Measurements from ENCODE around the gene THADA.

THADA gene

DNA sequence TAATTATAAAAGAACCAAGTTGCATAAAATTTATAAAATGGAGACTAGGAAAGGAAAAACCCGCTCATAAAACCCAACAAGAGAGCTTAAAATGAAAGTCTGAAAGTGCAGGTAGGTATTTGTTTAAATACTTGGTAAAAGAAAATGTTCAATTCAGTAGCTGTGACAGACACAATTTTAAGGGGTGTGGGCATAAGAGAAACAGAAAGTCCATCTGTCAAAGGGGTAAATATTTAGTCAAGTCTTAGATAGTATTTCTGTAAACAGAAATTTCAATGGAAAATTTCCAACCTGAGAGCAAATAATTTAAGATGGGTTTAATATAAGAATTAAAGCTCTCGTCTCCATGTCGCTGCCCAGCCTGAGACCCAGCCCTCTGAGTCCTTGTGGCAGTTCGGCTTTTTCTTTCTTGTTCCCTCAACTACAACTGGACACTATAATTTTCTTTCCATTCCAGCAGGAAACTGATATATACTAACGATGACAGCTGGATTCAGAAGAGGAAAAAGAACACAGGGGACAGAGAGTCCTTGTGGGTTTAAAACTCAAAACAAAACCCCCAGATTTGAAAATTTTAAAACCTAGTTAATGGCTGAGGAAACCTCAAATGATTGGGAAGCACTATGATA is 281.4 kb downstream of the THADA start:
- no peak for DNase-seq (ENCODE audit: low spot score)

DNA sequence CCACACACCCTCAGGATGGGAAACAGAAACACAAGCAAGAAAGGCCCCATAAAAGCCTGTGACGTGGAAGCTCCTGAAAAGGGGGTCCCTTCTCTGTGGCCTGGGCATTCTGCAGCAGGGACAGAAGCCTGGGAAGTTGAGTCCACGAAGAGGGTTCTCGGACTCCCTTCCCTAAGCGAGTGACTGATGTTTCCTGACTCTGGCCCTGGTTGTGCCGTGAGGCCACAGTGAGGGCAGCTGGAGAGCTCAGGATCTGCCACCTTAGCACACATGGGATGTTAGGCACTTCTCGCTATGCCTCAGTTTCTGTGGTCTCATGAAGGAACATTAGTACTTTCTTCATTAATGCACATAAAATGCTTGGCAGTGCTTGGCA is 282.2 kb downstream of the THADA start:
- no peak for DNase-seq (ENCODE audit: low spot score)
- TF ChIP-seq, protein P1, sequence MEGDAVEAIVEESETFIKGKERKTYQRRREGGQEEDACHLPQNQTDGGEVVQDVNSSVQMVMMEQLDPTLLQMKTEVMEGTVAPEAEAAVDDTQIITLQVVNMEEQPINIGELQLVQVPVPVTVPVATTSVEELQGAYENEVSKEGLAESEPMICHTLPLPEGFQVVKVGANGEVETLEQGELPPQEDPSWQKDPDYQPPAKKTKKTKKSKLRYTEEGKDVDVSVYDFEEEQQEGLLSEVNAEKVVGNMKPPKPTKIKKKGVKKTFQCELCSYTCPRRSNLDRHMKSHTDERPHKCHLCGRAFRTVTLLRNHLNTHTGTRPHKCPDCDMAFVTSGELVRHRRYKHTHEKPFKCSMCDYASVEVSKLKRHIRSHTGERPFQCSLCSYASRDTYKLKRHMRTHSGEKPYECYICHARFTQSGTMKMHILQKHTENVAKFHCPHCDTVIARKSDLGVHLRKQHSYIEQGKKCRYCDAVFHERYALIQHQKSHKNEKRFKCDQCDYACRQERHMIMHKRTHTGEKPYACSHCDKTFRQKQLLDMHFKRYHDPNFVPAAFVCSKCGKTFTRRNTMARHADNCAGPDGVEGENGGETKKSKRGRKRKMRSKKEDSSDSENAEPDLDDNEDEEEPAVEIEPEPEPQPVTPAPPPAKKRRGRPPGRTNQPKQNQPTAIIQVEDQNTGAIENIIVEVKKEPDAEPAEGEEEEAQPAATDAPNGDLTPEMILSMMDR (IDR thresholded peaks at IDR 0.05; ENCODE audit: extremely low read depth, missing control alignments): no peak

More for the DNA sequence above, 281.4 kb downstream of the THADA start:
- TF ChIP-seq, protein P1 (IDR thresholded peaks at IDR 0.05; ENCODE audit: extremely low read depth, missing control alignments): no peak

DNA sequence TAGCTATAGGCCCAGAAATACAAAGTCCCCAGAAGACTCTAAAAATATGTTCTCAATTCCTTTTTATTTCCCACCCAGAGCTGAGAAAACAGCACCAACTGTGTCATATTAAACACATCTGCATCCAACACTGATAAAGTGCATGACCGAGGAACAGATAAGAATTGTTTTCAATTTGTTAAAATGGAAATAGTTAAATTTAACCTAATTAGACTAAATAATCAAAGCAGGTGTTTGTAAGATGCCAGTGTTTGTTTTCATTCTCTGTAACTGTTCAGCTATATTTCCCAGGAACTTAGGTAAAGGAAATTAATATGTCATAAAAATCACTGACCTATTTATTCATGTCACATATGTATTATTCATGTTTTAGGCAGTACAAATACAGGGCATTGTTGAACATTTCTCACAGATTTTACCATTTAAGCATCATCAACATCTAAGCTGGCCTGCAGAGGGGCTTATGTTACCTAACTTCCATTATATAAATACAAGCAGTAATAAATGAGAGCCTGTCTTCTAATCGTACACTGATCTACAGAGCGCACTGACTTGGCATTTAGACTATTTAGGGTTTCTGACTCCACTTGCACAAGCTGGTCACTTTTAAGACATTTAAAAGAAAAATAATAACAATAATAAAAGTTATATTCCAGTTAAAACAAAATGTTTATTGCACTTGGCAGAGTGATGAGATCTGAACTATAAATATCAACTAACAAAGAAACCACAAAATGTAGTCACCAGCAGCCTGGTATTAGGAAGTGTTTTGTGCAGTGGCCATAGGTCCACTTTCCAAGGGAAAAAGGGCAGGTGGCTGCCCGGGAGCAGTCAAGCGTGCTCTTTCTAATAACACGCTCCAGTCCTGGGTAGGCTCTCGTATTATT is 282.8 kb downstream of the THADA start:
- TF ChIP-seq, protein P1 (IDR thresholded peaks at IDR 0.05; ENCODE audit: extremely low read depth, missing control alignments): no peak
- no peak for DNase-seq (ENCODE audit: low spot score)

DNA sequence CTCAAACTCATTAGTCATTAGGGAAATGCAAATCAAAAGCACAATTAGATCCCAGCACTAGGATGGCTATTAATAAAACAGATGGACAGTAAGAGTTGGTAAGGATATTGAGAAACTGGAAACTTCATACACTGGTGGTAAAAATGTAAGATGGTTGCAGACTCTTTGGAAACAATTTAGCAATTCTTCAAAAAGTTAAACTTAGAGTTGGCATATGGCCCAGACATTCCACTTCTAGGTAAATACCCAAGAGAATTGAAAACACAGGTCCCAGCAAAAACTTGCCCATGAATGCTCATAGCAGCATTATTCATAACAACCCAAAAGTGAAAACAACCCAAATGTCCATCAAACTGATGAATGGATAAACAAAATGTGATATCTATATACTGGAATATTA is 284.6 kb downstream of the THADA start:
- DNase-seq (ENCODE audit: low spot score): no peak
- TF ChIP-seq, protein P1 (IDR thresholded peaks at IDR 0.05; ENCODE audit: extremely low read depth, missing control alignments): no peak

DNA sequence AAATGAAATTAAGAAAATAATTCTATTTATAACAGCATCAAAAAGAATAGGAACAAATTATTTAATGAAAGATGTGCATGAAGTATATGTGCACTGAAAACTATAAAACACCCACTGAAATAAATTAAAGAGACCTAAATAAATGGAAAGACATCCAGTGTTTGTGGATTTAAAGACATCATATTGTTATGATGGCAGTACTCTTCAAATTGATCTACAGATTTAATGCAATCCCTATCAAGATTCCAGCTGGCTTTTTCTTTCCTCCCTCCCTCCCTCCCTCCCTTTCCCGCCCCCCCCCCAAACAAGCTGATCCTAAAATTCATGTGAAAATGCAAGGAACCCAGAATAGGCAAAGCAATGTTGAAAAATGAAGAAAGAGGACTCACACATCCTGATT is 285.9 kb downstream of the THADA start:
- DNase-seq (ENCODE audit: low spot score): no peak
- TF ChIP-seq, protein P1 (IDR thresholded peaks at IDR 0.05; ENCODE audit: extremely low read depth, missing control alignments): no peak

DNA sequence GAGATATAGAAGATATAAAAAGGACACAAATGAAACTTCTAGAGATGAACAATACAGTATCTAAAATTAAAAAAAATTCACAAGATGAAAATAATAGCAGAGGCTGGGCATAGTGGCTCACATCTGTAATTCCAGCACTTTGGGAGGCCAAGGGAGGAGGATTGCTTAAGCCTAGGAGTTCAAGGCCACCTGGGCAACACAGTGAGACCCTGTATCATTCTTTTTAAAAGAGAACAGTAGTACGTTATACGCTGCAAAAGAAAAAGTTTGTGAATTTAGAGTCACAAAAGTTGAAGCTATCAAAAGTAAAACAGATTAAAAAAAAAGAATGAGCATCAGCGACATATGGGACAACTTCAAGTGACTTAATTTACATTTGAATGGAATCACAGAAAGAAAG is 287.9 kb downstream of the THADA start:
- TF ChIP-seq, protein P1 (IDR thresholded peaks at IDR 0.05; ENCODE audit: extremely low read depth, missing control alignments): no peak
- no peak for DNase-seq (ENCODE audit: low spot score)

DNA sequence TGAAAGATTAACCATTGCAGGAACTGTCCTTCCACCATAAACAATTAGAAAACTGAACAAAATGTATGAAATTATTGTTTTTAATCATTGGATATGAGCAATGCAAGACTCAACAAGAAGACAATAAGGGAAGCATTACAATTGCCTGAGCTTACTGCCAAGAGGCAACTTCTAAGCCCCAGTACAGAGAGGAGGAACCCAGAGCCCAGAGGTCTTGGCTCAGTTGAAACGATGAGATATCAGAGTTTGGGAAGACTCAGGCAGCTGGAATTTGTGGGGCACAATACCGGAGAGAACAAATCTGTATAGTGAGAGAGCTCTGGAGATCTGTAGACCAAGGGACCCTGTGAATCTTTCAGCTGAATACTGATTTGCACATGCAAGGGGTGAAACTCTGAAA is 288.8 kb downstream of the THADA start:
- TF ChIP-seq, protein P1 (IDR thresholded peaks at IDR 0.05; ENCODE audit: extremely low read depth, missing control alignments): no peak
- DNase-seq (ENCODE audit: low spot score): no peak
